GM10266 (cell line): ENCODE results near the gene ZBTB16.

ENCODE experiments used
- DNase-seq: peaks from one replicate; pipeline ENCODE4 v3.0.0; 2012; ENCODE audit errors: extremely low spot score
- TF ChIP-seq, protein P1 (sequence below): IDR thresholded peaks from 2 replicates; pipeline ENCODE4 v1.5.1; 2012; ENCODE audit warnings: mild to moderate bottlenecking, low read depth; ENCODE audit not compliant: control insufficient read depth, insufficient read depth; ENCODE audit errors: missing control alignments

Gene ZBTB16

GRCh38 chr11:114251815-114252337 lies 192.4 kb downstream of the ZBTB16 start:
- TF ChIP-seq, protein P1, sequence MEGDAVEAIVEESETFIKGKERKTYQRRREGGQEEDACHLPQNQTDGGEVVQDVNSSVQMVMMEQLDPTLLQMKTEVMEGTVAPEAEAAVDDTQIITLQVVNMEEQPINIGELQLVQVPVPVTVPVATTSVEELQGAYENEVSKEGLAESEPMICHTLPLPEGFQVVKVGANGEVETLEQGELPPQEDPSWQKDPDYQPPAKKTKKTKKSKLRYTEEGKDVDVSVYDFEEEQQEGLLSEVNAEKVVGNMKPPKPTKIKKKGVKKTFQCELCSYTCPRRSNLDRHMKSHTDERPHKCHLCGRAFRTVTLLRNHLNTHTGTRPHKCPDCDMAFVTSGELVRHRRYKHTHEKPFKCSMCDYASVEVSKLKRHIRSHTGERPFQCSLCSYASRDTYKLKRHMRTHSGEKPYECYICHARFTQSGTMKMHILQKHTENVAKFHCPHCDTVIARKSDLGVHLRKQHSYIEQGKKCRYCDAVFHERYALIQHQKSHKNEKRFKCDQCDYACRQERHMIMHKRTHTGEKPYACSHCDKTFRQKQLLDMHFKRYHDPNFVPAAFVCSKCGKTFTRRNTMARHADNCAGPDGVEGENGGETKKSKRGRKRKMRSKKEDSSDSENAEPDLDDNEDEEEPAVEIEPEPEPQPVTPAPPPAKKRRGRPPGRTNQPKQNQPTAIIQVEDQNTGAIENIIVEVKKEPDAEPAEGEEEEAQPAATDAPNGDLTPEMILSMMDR = no peak
- no peak for DNase-seq

- DNase-seq = no peak
- TF ChIP-seq, protein P1 = no peak
Measured at GRCh38 chr11:114252767-114253166, 193.3 kb downstream of the ZBTB16 start.

- no peak for DNase-seq
- TF ChIP-seq, protein P1 = no peak
Measured at GRCh38 chr11:114253771-114254170, 194.3 kb downstream of the ZBTB16 start.

- TF ChIP-seq, protein P1 = no peak
- no peak for DNase-seq
Measured at GRCh38 chr11:114254571-114255146, 195.1 kb downstream of the ZBTB16 start.

DNA sequence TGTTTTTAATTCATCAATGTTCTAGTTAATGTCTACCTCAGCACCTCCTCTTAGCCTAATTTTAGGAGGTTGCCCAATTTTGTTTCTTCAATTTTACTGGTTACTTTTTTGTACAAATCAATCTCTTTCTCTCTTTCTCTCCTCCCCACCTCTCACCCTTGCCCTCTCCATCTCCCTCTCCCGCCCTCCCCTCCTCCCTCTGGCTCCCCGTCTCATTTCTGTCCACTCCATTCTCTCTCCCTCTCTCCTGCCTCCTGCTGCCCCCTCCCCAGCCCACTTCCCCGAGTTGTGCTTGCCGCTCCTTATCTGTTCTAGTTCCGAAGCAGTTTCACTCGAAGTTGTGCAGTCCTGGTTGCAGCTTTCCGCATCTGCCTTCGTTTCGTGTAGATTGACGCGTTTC lies 195.8 kb downstream of the ZBTB16 start:
- DNase-seq = no peak
- TF ChIP-seq, protein P1 = no peak

DNA sequence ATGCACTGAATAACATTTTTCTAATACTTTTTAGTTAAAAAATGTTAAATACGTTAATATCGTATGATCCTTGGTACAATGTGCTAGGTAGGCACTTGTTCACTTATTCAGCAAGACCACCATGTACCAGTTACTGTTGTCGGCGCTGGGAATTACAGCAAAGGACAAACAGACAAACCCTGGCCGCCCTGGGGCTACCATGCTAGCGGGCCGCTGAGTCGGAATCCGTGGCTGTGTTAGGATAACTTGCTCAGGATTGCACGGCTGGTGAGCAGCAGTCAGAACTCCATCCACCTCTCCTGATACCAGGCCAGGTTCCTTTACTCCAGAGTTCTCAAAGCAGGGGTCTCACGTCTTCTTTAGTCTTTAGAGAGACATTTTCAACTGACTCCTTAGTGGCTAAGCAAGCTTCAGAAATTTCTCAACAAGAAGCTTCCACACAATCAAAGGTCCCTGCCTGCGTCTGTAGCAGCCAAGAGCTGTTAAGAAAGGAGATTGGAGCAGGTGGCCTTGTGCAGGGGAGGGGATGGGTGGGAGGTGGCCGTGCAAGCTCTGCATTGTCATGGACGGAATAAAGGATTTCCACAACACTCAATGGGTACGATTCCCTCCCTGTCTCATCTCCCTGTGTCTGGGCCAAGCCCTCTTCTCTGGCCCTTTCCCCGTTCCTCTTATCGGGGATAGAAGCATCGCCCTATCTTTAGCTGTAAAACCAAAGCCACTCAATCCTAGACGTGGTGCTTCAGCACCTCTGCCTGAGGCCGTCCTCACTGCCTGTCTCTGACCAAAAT lies 196.9 kb downstream of the ZBTB16 start:
- TF ChIP-seq, protein P1 = no peak
- DNase-seq = no peak

- DNase-seq = no peak
- TF ChIP-seq, protein P1 = no peak
Measured at GRCh38 chr11:114256967-114257286, 197.4 kb downstream of the ZBTB16 start.
